ENCODE measurements around the gene LOXL3.

LOXL3 gene

DNA sequence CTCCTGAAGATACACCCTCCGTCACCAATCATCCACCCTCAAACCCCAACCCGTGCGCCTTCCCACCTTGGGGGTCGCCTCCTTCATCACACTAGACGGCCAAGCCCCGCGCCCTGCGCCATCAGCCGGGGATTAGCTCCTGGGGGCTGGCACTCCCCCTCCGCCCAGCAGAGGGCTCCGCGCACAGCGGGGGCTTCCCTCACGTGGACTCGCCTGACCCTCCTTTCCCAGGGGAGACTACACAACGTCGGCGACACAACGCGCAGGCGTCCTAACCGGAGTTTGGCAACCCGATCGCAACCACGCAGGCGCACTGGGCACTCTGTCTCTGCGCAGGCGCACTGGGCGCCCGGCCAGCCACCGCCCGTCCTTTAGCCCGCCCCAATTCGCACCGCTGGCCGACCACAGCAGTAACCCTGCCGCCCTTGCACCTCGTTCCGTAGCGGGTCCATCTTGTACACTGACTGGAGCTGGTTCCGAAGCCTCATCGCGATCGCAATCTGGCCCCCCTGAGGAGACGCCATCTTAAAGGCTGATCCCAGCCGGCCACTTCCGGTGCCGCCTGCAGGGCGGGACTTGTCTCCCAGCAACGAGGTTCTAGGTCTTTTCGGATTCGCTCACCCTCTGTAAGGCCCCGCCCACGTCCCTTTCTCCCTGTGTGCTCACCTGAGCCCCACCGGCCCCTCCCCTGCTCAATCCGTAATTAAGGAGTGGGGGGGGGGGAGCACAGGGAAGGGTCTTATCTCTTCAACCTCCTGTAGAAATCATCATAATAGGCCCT is 46.4 kb downstream of the LOXL3 start, which contains the start of gene PCGF1 (continued):
- peak; percentile 95 for TF ChIP-seq PATZ1 (tag by site-specific recombination; IDR thresholded peaks at IDR 0.05)
- TF ChIP-seq GLIS1 (tag by site-specific recombination; IDR thresholded peaks at IDR 0.05) = peak; percentile 92
- TF ChIP-seq ZXDB (tag by site-specific recombination; IDR thresholded peaks at IDR 0.05) = peak; percentile 67
- no peak for TF ChIP-seq ZNF311 (tag by site-specific recombination; IDR thresholded peaks at IDR 0.05; ENCODE audit: borderline replicate concordance)
- peak; percentile 97 for TF ChIP-seq ZNF423 (tag by site-specific recombination; IDR thresholded peaks at IDR 0.05)
- peak; percentile 71; the same call in 1 of the 2 replicates for TF ChIP-seq EGR2 (tag by site-specific recombination; IDR thresholded peaks at IDR 0.05; ENCODE audit: low read depth)
- peak; percentile 66; the same call in 1 of the 2 replicates for TF ChIP-seq ZNF501 (tag by site-specific recombination; IDR thresholded peaks at IDR 0.05)
- TF ChIP-seq ZNF366 (tag by site-specific recombination; conservative IDR thresholded peaks at IDR 0.05) = no peak; the same call in none of the 2 replicates
- no peak for TF ChIP-seq ZNF704 (tag by site-specific recombination; IDR thresholded peaks at IDR 0.05)
- TF ChIP-seq ATF2 (tag by site-specific recombination; IDR thresholded peaks at IDR 0.05; ENCODE audit: low read depth) = no peak
- no peak for TF ChIP-seq ZNF184 (tag by site-specific recombination; IDR thresholded peaks at IDR 0.05)
- TF ChIP-seq ZNF555 (tag by site-specific recombination; conservative IDR thresholded peaks at IDR 0.05) = no peak
- no peak for TF ChIP-seq ZNF302 (tag by site-specific recombination; IDR thresholded peaks at IDR 0.05; ENCODE audit: low read depth)
- TF ChIP-seq ZNF561 (tag by site-specific recombination; IDR thresholded peaks at IDR 0.05; ENCODE audit: borderline replicate concordance) = peak; percentile 55; the same call in 1 of the 2 replicates
- TF ChIP-seq ZNF157 (tag by site-specific recombination; IDR thresholded peaks at IDR 0.05) = no peak
- TF ChIP-seq ZNF121 (tag by site-specific recombination; IDR thresholded peaks at IDR 0.05) = no peak
- no peak for TF ChIP-seq ZSCAN30 (tag by site-specific recombination; IDR thresholded peaks at IDR 0.05)
- TF ChIP-seq, protein P1, sequence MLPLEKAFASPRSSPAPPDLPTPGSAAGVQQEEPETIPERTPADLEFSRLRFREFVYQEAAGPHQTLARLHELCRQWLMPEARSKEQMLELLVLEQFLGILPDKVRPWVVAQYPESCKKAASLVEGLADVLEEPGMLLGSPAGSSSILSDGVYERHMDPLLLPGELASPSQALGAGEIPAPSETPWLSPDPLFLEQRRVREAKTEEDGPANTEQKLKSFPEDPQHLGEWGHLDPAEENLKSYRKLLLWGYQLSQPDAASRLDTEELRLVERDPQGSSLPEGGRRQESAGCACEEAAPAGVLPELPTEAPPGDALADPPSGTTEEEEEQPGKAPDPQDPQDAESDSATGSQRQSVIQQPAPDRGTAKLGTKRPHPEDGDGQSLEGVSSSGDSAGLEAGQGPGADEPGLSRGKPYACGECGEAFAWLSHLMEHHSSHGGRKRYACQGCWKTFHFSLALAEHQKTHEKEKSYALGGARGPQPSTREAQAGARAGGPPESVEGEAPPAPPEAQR (tag by site-specific recombination; IDR thresholded peaks at IDR 0.05) = no peak
- TF ChIP-seq ZNF776 (tag by site-specific recombination; IDR thresholded peaks at IDR 0.05; ENCODE audit: borderline replicate concordance) = no peak
- TF ChIP-seq INSM2 (tag by site-specific recombination; IDR thresholded peaks at IDR 0.05) = peak; percentile 37; the same call in 1 of the 2 replicates
- TF ChIP-seq ZNF341 (tag by site-specific recombination; IDR thresholded peaks at IDR 0.05; ENCODE audit: low read depth) = 0 out of 2 replicates have a peak, but pooled peaks have one; percentile 24
- TF ChIP-seq ZNF354C (tag by site-specific recombination; IDR thresholded peaks at IDR 0.05; ENCODE audit: borderline replicate concordance, low read depth) = no peak
- no peak for TF ChIP-seq ZNF521 (tag by site-specific recombination; IDR thresholded peaks at IDR 0.05)
- TF ChIP-seq ZNF350 (tag by site-specific recombination; IDR thresholded peaks at IDR 0.05) = no peak
- TF ChIP-seq ZNF792 (tag by site-specific recombination; IDR thresholded peaks at IDR 0.05) = no peak
- TF ChIP-seq ZNF132 (tag by site-specific recombination; IDR thresholded peaks at IDR 0.05; ENCODE audit: borderline replicate concordance) = no peak
- no peak for TF ChIP-seq ZNF140 (tag by site-specific recombination; IDR thresholded peaks at IDR 0.05)
- TF ChIP-seq ZBTB8A (tag by site-specific recombination; IDR thresholded peaks at IDR 0.05) = peak; percentile 98
- TF ChIP-seq HOXA7 (CRISPR knock-in tag; IDR thresholded peaks at IDR 0.05; ENCODE audit: borderline replicate concordance) = no peak
- TF ChIP-seq ZNF391 (tag by site-specific recombination; IDR thresholded peaks at IDR 0.05; ENCODE audit: borderline replicate concordance, low read depth) = no peak
- no peak for TF ChIP-seq ZNF169 (tag by site-specific recombination; IDR thresholded peaks at IDR 0.05)
